H1 (cell line): ENCODE measurements around the gene PLGLB1. TPM values are rescaled to one million over a fixed set of nuclear protein-coding genes. Genes with fewer than 3 reads are reported as not detected.
"Not testable (repeated sequence)": the region's sequence is repeated elsewhere in the genome, so short reads cannot be mapped to it uniquely, and the experiment has no call there.

ENCODE experiments used
- CTCF ChIA-PET: fragments of 300-600 bp; sonication (Branson Sonifier 250); formaldehyde crosslinking; loops from one replicate; lab custom pipeline; 2021; ENCODE audit not compliant: partially characterized antibody; lab: Charles Lee
- POLR2A ChIA-PET: fragments of 300-600 bp; sonication (Branson Sonifier 250); formaldehyde crosslinking; loops from one replicate; lab custom pipeline; 2021; ENCODE audit warnings: inconsistent platforms; ENCODE audit not compliant: partially characterized antibody; lab: Charles Lee
- DNase-seq, 2 experiments: peaks; one replicate each; pipeline versions ENCODE4 v3.0.0 to v3.0.0-alpha.2; 2010 to 2022; ENCODE audit warnings: low spot score in 2 of 2, low read depth in 1 of 2, mixed read lengths in 1 of 2
- FAIRE-seq: peaks from 2 replicates; lab custom pipeline; 2011; peaks lifted over from hg19 to GRCh38; lab: Jason Lieb, UNC
- H2AFZ ChIP-seq: 2 replicates; pipeline ENCODE4 v1.8.1; 2012; ENCODE audit warnings: low read length, inconsistent platforms
- H2AK5ac ChIP-seq: 2 replicates; pipeline ENCODE4 v1.6.1; 2013; ENCODE audit warnings: low read depth, low read length
- H2BK120ac ChIP-seq: replicated peaks from 2 replicates; pipeline ENCODE3; 2013; ENCODE audit warnings: low read depth, low read length, inconsistent platforms
- H2BK12ac ChIP-seq: 2 replicates; pipeline ENCODE4 v1.6.1; 2013; ENCODE audit warnings: low read depth, low read length
- H2BK15ac ChIP-seq: 2 replicates; pipeline ENCODE4 v1.6.1; 2013; ENCODE audit warnings: low read length
- H2BK20ac ChIP-seq: 2 replicates; pipeline ENCODE4 v1.6.1; 2013; ENCODE audit warnings: low read length
- H2BK5ac ChIP-seq: 2 replicates; pipeline ENCODE4 v1.6.1; 2013; ENCODE audit warnings: low read depth, low read length
- H3K14ac ChIP-seq: 2 replicates; pipeline ENCODE4 v1.6.1; 2013; ENCODE audit warnings: inconsistent platforms; ENCODE audit not compliant: insufficient read length
- H3K18ac ChIP-seq: 2 replicates; pipeline ENCODE4 v1.6.1; 2013; ENCODE audit warnings: low read length; ENCODE audit errors: extremely low read depth
- H3K23ac ChIP-seq: 2 replicates; pipeline ENCODE4 v1.6.1; 2013; ENCODE audit warnings: inconsistent platforms; ENCODE audit not compliant: insufficient read length
- H3K23me2 ChIP-seq: 2 replicates; pipeline ENCODE4 v1.6.1; 2013; ENCODE audit warnings: low read depth, low read length
- H3K27ac ChIP-seq: 2 replicates; pipeline ENCODE4 v1.6.1; 2011; ENCODE audit warnings: low read depth, low read length, inconsistent platforms
- H3K27me3 ChIP-seq, 4 experiments: replicated peaks in 1 of 4; 1 replicate in 1 of 4; 2 replicates in 3 of 4; pipeline versions ENCODE4 v1.6.1 to v1.8.1; 2011 to 2013; ENCODE audit warnings: low read length in 3 of 4, mild to moderate bottlenecking in 3 of 4, inconsistent platforms in 2 of 4, mixed read lengths in 2 of 4, moderate library complexity in 1 of 4; ENCODE audit not compliant: control insufficient read depth in 3 of 4, insufficient read depth in 3 of 4; ENCODE audit errors: extremely low read depth in 1 of 4
- H3K36me3 ChIP-seq, 4 experiments: 2 replicates each; pipeline versions ENCODE4 v1.6.1 to v1.8.1; 2011 to 2013; ENCODE audit warnings: mild to moderate bottlenecking in 4 of 4, low read length in 3 of 4, moderate library complexity in 2 of 4, control low read depth in 1 of 4, inconsistent platforms in 1 of 4; ENCODE audit not compliant: insufficient read depth in 4 of 4, control insufficient read depth in 2 of 4
- H3K4ac ChIP-seq: replicated peaks from 2 replicates; pipeline ENCODE3; 2013; ENCODE audit warnings: low read length, low read depth, mixed read lengths, inconsistent platforms; ENCODE audit not compliant: insufficient read length
- H3K4me1 ChIP-seq, 4 experiments: replicated peaks in 1 of 4; 1 replicate in 1 of 4; 2 replicates in 3 of 4; pipeline versions ENCODE4 v1.6.1 to v1.8.1; 2011 to 2013; ENCODE audit warnings: low read length in 3 of 4, inconsistent platforms in 2 of 4, mixed read lengths in 1 of 4; ENCODE audit not compliant: insufficient read depth in 4 of 4, control insufficient read depth in 3 of 4
- H3K4me2 ChIP-seq, 2 experiments: 2 replicates each; pipeline versions ENCODE4 v1.6.1 to v1.8.1; 2011 to 2013; ENCODE audit warnings: low read depth in 2 of 2, low read length in 2 of 2, control low read depth in 1 of 2, inconsistent platforms in 1 of 2, mild to moderate bottlenecking in 1 of 2; ENCODE audit not compliant: insufficient read depth in 1 of 2
- H3K4me3 ChIP-seq, 4 experiments: fragments of 200-600, 300-600 bp in 1 of 4; sonication (generic), shearing (Covaris generic), sonication (Bioruptor Twin) in 1 of 4; 2 replicates each; pipeline versions ENCODE4 v1.5.1 to v1.8.1; 2011 to 2016; ENCODE audit warnings: low read length in 4 of 4, low read depth in 3 of 4, control low read depth in 2 of 4, inconsistent platforms in 2 of 4, mild to moderate bottlenecking in 2 of 4, mixed read lengths in 1 of 4, moderate library complexity in 1 of 4; ENCODE audit not compliant: insufficient read depth in 2 of 4; ENCODE audit errors: extremely low read depth in 1 of 4
- H3K56ac ChIP-seq: replicated peaks from 2 replicates; pipeline ENCODE3; 2013; ENCODE audit warnings: low read depth, mild to moderate bottlenecking, mixed read lengths, low read length, inconsistent platforms; ENCODE audit not compliant: insufficient read length
- H3K79me1 ChIP-seq: 2 replicates; pipeline ENCODE4 v1.6.1; 2013; ENCODE audit warnings: low read depth, low read length, control low read depth
- H3K79me2 ChIP-seq, 2 experiments: 2 replicates each; pipeline versions ENCODE4 v1.6.1 to v1.8.1; 2012 to 2013; ENCODE audit warnings: low read length in 2 of 2, mild to moderate bottlenecking in 2 of 2, inconsistent platforms in 1 of 2; ENCODE audit not compliant: insufficient read depth in 2 of 2, control insufficient read depth in 1 of 2
- H3K9ac ChIP-seq, 4 experiments: replicated peaks in 1 of 4; 1 replicate in 1 of 4; 2 replicates in 3 of 4; pipeline versions ENCODE4 v1.6.1 to v1.8.1; 2011 to 2013; ENCODE audit warnings: low read depth in 3 of 4, low read length in 3 of 4, control low read depth in 2 of 4, mild to moderate bottlenecking in 2 of 4, moderate library complexity in 2 of 4, inconsistent platforms in 1 of 4; ENCODE audit errors: extremely low read depth in 1 of 4
- H3K9me3 ChIP-seq, 2 experiments: 2 replicates each; pipeline versions ENCODE4 v1.6.1 to v1.8.1; 2012 to 2013; ENCODE audit warnings: mild to moderate bottlenecking in 2 of 2, moderate library complexity in 2 of 2, control low read depth in 1 of 2, inconsistent platforms in 1 of 2, low read depth in 1 of 2, low read length in 1 of 2, mixed read lengths in 1 of 2; ENCODE audit not compliant: insufficient read depth in 2 of 2
- H4K20me1 ChIP-seq, 2 experiments: replicated peaks in 1 of 2; 2 replicates each; pipeline versions ENCODE3 to v1.8.1; 2011 to 2013; ENCODE audit warnings: inconsistent platforms in 2 of 2, low read length in 2 of 2, mild to moderate bottlenecking in 1 of 2; ENCODE audit not compliant: insufficient read depth in 2 of 2, control insufficient read depth in 1 of 2
- H4K5ac ChIP-seq: 2 replicates; pipeline ENCODE4 v1.6.1; 2013; ENCODE audit warnings: low read length, low read depth, mixed read lengths, inconsistent platforms; ENCODE audit not compliant: insufficient read length
- H4K8ac ChIP-seq: 2 replicates; pipeline ENCODE4 v1.8.0; 2013; ENCODE audit warnings: mild to moderate bottlenecking, moderate library complexity, low read length, inconsistent platforms; ENCODE audit not compliant: insufficient read depth; ENCODE audit errors: extremely low read depth
- H4K91ac ChIP-seq: replicated peaks from 2 replicates; pipeline ENCODE3; 2013; ENCODE audit warnings: low read length, mixed read lengths, inconsistent platforms; ENCODE audit not compliant: insufficient read length
- WGBS, 2 experiments: shearing (Covaris generic) in 1 of 2; methylation state at CpG; one replicate each; pipeline versions ENCODE4 v1.1.6 to v1.1.7; 2013 to 2015; ENCODE audit warnings: low lambda C conversion rate in 2 of 2, mixed read lengths in 2 of 2, inconsistent platforms in 1 of 2, low coverage in 1 of 2, missing lambda C conversion rate in 1 of 2; ENCODE audit not compliant: insufficient replicate concordance in 2 of 2, insufficient coverage in 1 of 2, insufficient read length in 1 of 2; ENCODE audit errors: extremely low coverage in 1 of 2, missing lambda C conversion rate in 1 of 2; 5-methylcytosine and 5-hydroxymethylcytosine counted together
- polyA plus RNA-seq, 7 experiments: library from polyadenylated mRNA; depleted of rRNA in 3 of 7; stranded (reverse) in 5 of 7; unstranded in 2 of 7; fragments of >200 nt in 5 of 7; fragments of 200-250 nt in 2 of 7; gene quantifications; 1 replicate in 5 of 7; 2 replicates in 1 of 7; 4 replicates in 1 of 7; pipeline versions ENCODE4 v1.2.1 to v1.2.3, GENCODE V29; 2011 to 2013; ENCODE audit warnings: missing spikeins in 2 of 7, mixed read lengths in 2 of 7
- total RNA-seq: library from RNA; stranded (reverse); fragmentation: NEBNext Ultra II Directional; extraction: Animal tissue kit (Norgen Biotek cat#: 25700); gene quantifications from 2 replicates; pipeline ENCODE4 v1.2.1, GENCODE V29; 2021

PLGLB1 gene
- total and polyA plus RNA-seq, 2 of the 8 experiments (the other 6 are each of a cell fraction or from before 2014, with no cell fraction given): 0.14 TPM; not detected in 1

GRCh38 chr2:87061519-87061918 lies 39.9 kb upstream of the PLGLB1 start:
- H3K23me2 ChIP-seq, H3K9me3 ChIP-seq, H2AK5ac ChIP-seq, H3K56ac ChIP-seq, H4K91ac ChIP-seq, H3K27me3 ChIP-seq, H4K5ac ChIP-seq, H3K79me2 ChIP-seq, H3K4me2 ChIP-seq, CTCF ChIA-PET, H3K9ac ChIP-seq, H3K14ac ChIP-seq, POLR2A ChIA-PET, H3K36me3 ChIP-seq, H2BK20ac ChIP-seq, H2BK12ac ChIP-seq, H2BK120ac ChIP-seq, H2BK15ac ChIP-seq, H3K79me1 ChIP-seq, H3K4me3 ChIP-seq, H4K20me1 ChIP-seq, FAIRE-seq, H2BK5ac ChIP-seq, H3K4me1 ChIP-seq, H2AFZ ChIP-seq, H3K4ac ChIP-seq, DNase-seq, H3K27ac ChIP-seq, H3K23ac ChIP-seq, H4K8ac ChIP-seq, H3K18ac ChIP-seq: not testable (repeated sequence)
- no CpG with 5 or more reads among the region's 1 CpG for WGBS, 2 experiments

GRCh38 chr2:87057606-87058005 lies 36.0 kb upstream of the PLGLB1 start:
- H3K4me3 ChIP-seq, H2BK120ac ChIP-seq, H3K27ac ChIP-seq, H3K27me3 ChIP-seq, H4K20me1 ChIP-seq, DNase-seq, H3K9ac ChIP-seq, H2AK5ac ChIP-seq, H3K4ac ChIP-seq, H4K8ac ChIP-seq, H2BK5ac ChIP-seq, H3K14ac ChIP-seq, H2BK12ac ChIP-seq, H3K79me1 ChIP-seq, H3K4me1 ChIP-seq, H3K9me3 ChIP-seq, H2BK15ac ChIP-seq, H4K5ac ChIP-seq, H3K79me2 ChIP-seq, POLR2A ChIA-PET, H2AFZ ChIP-seq, H3K23me2 ChIP-seq, H3K36me3 ChIP-seq, CTCF ChIA-PET, H3K4me2 ChIP-seq, H3K23ac ChIP-seq, FAIRE-seq, H2BK20ac ChIP-seq, H3K56ac ChIP-seq, H4K91ac ChIP-seq, H3K18ac ChIP-seq: not testable (repeated sequence)
- 86% methylated on average over 2 of the region's 4 CpGs; no CpG with 5 or more reads in 1 of the 2 experiments for WGBS, 2 experiments
